K562 (cell line): ENCODE measurements around the gene UCKL1. TPM values are rescaled to one million over a fixed set of nuclear protein-coding genes. Genes with fewer than 3 reads are reported as not detected.

Experiments used
- ATAC-seq: fragments of 200-7000 bp; cut with Tn5 transposase; 3 replicates; pipeline ENCODE4 v1.9.1; 2020; ENCODE audit warnings: moderate library complexity
- BruUV-seq: library from RNA; stranded (reverse); fragments of 400-500 nt; replicated peaks from 2 replicates; lab custom pipeline; 2021; lab: Mats Ljungman, UMichigan
- CTCF ChIA-PET: fragments of 300-600 bp; formaldehyde crosslinking; extraction: SDS; loops from one replicate; lab custom pipeline; 2021; ENCODE audit warnings: low intra/inter-chr PET ratio; lab: Yijun Ruan, JAX
- POLR2A ChIA-PET: fragments of 300-600, 350-650 bp; sonication (Branson Sonifier 250); formaldehyde crosslinking; extraction: SDS; loops from one replicate; lab custom pipeline; 2021; ENCODE audit warnings: antibody characterized with exemption, inconsistent platforms; lab: Yijun Ruan, JAX
- DNase-seq, 4 experiments: peaks; one replicate each; pipeline versions ENCODE4 v3.0.0 to v3.0.0-alpha.2; 2011 to 2018; ENCODE audit warnings: low spot score in 3 of 4, mixed read lengths in 3 of 4; ENCODE audit errors: extremely low read depth in 1 of 4
- FAIRE-seq: peaks from 2 replicates; lab custom pipeline; 2011; peaks lifted over from hg19 to GRCh38; lab: Jason Lieb, UNC
- H2AFZ ChIP-seq: 2 replicates; pipeline ENCODE4 v1.6.0; 2011; ENCODE audit warnings: low read depth, low read length, control low read depth, inconsistent platforms
- H3K27ac ChIP-seq: fragments of 200-600 bp; 3 replicates; pipeline ENCODE4 v1.8.0; 2011; ENCODE audit warnings: low read depth, mild to moderate bottlenecking, control low read depth, inconsistent platforms, low read length, moderate library complexity, mixed read lengths; ENCODE audit errors: extremely low read depth
- H3K27me3 ChIP-seq, 2 experiments: fragments of 300-600 bp in 1 of 2; 2 replicates in 1 of 2; 3 replicates in 1 of 2; pipeline versions ENCODE4 v1.6.0 to v1.8.0; 2011; ENCODE audit warnings: inconsistent platforms in 2 of 2, low read length in 2 of 2, mild to moderate bottlenecking in 1 of 2, mixed read lengths in 1 of 2, moderate library complexity in 1 of 2; ENCODE audit not compliant: control insufficient read depth in 2 of 2, insufficient read depth in 2 of 2
- H3K36me3 ChIP-seq: fragments of 300-600 bp; 3 replicates; pipeline ENCODE4 v1.8.0; 2011; ENCODE audit warnings: mild to moderate bottlenecking, low read length, inconsistent platforms; ENCODE audit not compliant: control insufficient read depth, insufficient read depth
- H3K4me1 ChIP-seq, 2 experiments: fragments of 200-600 bp in 1 of 2; replicated peaks in 1 of 2; 2 replicates in 1 of 2; 3 replicates in 1 of 2; pipeline versions ENCODE4 v1.5.1 to v1.8.0; 2011; ENCODE audit warnings: inconsistent platforms in 2 of 2, low read length in 2 of 2, mild to moderate bottlenecking in 1 of 2, mixed read lengths in 1 of 2, moderate library complexity in 1 of 2; ENCODE audit not compliant: control insufficient read depth in 2 of 2, insufficient read depth in 2 of 2
- H3K4me2 ChIP-seq: 2 replicates; pipeline ENCODE4 v1.6.1; 2011; ENCODE audit warnings: low read length, control low read depth, inconsistent platforms, mixed read lengths; ENCODE audit not compliant: insufficient read depth
- H3K4me3 ChIP-seq: fragments of 200-600 bp; sonication (generic), shearing (Covaris generic); 2 replicates; pipeline ENCODE4 v1.5.1; 2016; ENCODE audit warnings: control low read depth, inconsistent platforms
- H3K79me2 ChIP-seq: fragments of 200-600 bp; 3 replicates; pipeline ENCODE4 v1.8.0; 2011; ENCODE audit warnings: low read length, inconsistent platforms; ENCODE audit not compliant: control insufficient read depth, insufficient read depth
- H3K9ac ChIP-seq, 2 experiments: 2 replicates each; pipeline versions ENCODE4 v1.6.0 to v1.6.1; 2011; ENCODE audit warnings: low read depth in 2 of 2, low read length in 2 of 2, control low read depth in 1 of 2, inconsistent platforms in 1 of 2, mild to moderate bottlenecking in 1 of 2, mixed read lengths in 1 of 2; ENCODE audit not compliant: insufficient read depth in 1 of 2
- H3K9me1 ChIP-seq: one replicate; pipeline ENCODE4 v1.6.0; 2011; ENCODE audit warnings: inconsistent platforms, mild to moderate bottlenecking, low read length, moderate library complexity; ENCODE audit not compliant: control insufficient read depth, insufficient read depth
- H3K9me3 ChIP-seq: replicated peaks from 2 replicates; pipeline ENCODE4 v1.5.1; 2011; ENCODE audit warnings: low read depth, low read length, inconsistent platforms; ENCODE audit not compliant: control insufficient read depth, insufficient read depth
- H4K20me1 ChIP-seq: replicated peaks from 2 replicates; pipeline ENCODE4 v1.6.1; 2011; ENCODE audit warnings: low read length, inconsistent platforms, mixed read lengths; ENCODE audit not compliant: control insufficient read depth, insufficient read depth
- CEBPB ChIP-seq: fragments of 450-650 bp; IDR thresholded peaks from 2 replicates; pipeline ENCODE4 v1.6.1; 2016; ENCODE audit warnings: missing genetic modification characterization, missing compliant biosample characterization
- CREB3L1 ChIP-seq: fragments of 450-650 bp; IDR thresholded peaks from 2 replicates; pipeline ENCODE4 v1.6.1; 2014; ENCODE audit warnings: low read depth, mild to moderate bottlenecking, moderate library complexity, borderline replicate concordance
- GTF2B ChIP-seq: IDR thresholded peaks from 2 replicates; pipeline ENCODE4 v1.6.1; 2011; ENCODE audit not compliant: insufficient read length; ENCODE audit errors: extremely low read depth
- HNRNPL ChIP-seq: fragments of 200-400 bp; formaldehyde crosslinking; IDR thresholded peaks from 2 replicates; pipeline ENCODE4 v1.6.1; 2017; ENCODE audit warnings: low read depth, mild to moderate bottlenecking, low read length
- NBN ChIP-seq: fragments of 450-650 bp; IDR thresholded peaks from 2 replicates; pipeline ENCODE4 v1.6.1; 2016; ENCODE audit warnings: low read depth, mild to moderate bottlenecking
- STAT5A ChIP-seq: IDR thresholded peaks from 2 replicates; pipeline ENCODE4 v1.6.1; 2012; ENCODE audit warnings: low read length, inconsistent platforms, borderline replicate concordance
- TCFL5 ChIP-seq: fragments of 250-450 bp; sonication (Bioruptor Pico); conservative IDR thresholded peaks from 2 replicates; pipeline ENCODE4 v1.6.1; 2021; ENCODE audit warnings: mild to moderate bottlenecking, moderate library complexity, matching md5 sums
- TEAD4 ChIP-seq, 2 experiments: sonication (generic) in 1 of 2; formaldehyde crosslinking in 1 of 2; IDR thresholded peaks; 2 replicates each; pipeline versions ENCODE4 v1.6.1 to v1.8.0; 2012 to 2022; ENCODE audit warnings: borderline replicate concordance in 1 of 2, inconsistent platforms in 1 of 2, low read length in 1 of 2, mild to moderate bottlenecking in 1 of 2, missing genetic modification reagents in 1 of 2
- ZBTB26 ChIP-seq: fragments of 450-650 bp; formaldehyde crosslinking; IDR thresholded peaks from 2 replicates; pipeline ENCODE4 v1.4.0; 2022; ENCODE audit warnings: missing genetic modification characterization
- WGBS: fragments of 100-300 bp; shearing (Covaris generic); methylation state at CpG from one replicate; pipeline ENCODE4 v1.1.6; 2016; ENCODE audit warnings: low coverage, mixed read lengths; ENCODE audit not compliant: insufficient coverage; ENCODE audit errors: missing lambda C conversion rate; 5-methylcytosine and 5-hydroxymethylcytosine counted together
- in situ Hi-C: fragments of 300-500 bp; cut with MboI; formaldehyde crosslinking; loops from 4 replicates; pipeline ENCODE4 v1.15.0; 2018; ENCODE audit warnings: inconsistent platforms, mixed read lengths
- intact Hi-C: fragments of 100-400 bp; cut with micrococcal nuclease; formaldehyde crosslinking; loops from 2 replicates; pipeline ENCODE4 v1.14.2; 2022
- polyA plus RNA-seq, 8 experiments: library from polyadenylated mRNA; depleted of rRNA in 4 of 8; stranded (reverse) in 5 of 8; unstranded in 3 of 8; fragments of >200 nt; fragmentation: Nextera tagmentation in 2 of 8; fragmentation: Illumina TruSeq in 1 of 8; extraction: Ambion mirVana in 2 of 8; extraction: Trizol in 1 of 8; gene quantifications; 2 replicates each; pipeline versions ENCODE4 v1.2.1 to v1.2.3, GENCODE V29; 2011 to 2014; ENCODE audit warnings: inconsistent platforms in 1 of 8, missing spikeins in 1 of 8
- total RNA-seq, 7 experiments: library from RNA; depleted of rRNA in 6 of 7; stranded (reverse); fragments of >200 nt in 6 of 7; fragmentation: Illumina TruSeq in 2 of 7; extraction: Trizol in 2 of 7; gene quantifications; 2 replicates each; pipeline versions ENCODE4 v1.2.1 to v1.2.3, GENCODE V29; 2011 to 2021; ENCODE audit warnings: low replicate concordance in 1 of 7

The UCKL1 gene
- total and polyA plus RNA-seq, 9 of the 15 experiments (the other 6 are each of a cell fraction or from before 2014, with no cell fraction given), result 3.1 to 52.8 (median 24.2) TPM

GRCh38 chr20:63900413-63900812 is 55.8 kb downstream of the UCKL1 start:
- H3K4me1 ChIP-seq, result peaks cover 23 to 43% of the 10 kb centered on the region in 2 experiments
- peaks cover 34% of the 10 kb centered on the region; the same call in 2 of the 3 replicates for H3K36me3 ChIP-seq
- intact Hi-C loops (no loop called here), in situ Hi-C loops (no loop called here)
- no peaks in the 10 kb centered on the region for H3K9me1 ChIP-seq
- 0 out of 4 replicates have a peak overlapping the region, but pooled peaks of 1 of the 2 experiments have one; percentile 7 for H3K9ac ChIP-seq
- no TSS peak for BruUV-seq
- ChIA-PET CTCF (no interaction called here), POLR2A (no interaction called here)
- H4K20me1 ChIP-seq, result peaks cover 27% of the 10 kb centered on the region
- no peak overlapping the region for H2AFZ ChIP-seq
- no peak for FAIRE-seq
- TF ChIP-seq STAT5A (no peak), CEBPB (tag) (0 out of 2 replicates have a peak, but pooled peaks have one; percentile 9)
- no peak overlapping the region for H3K4me3 ChIP-seq
- H3K79me2 ChIP-seq, result peaks cover 87% of the 10 kb centered on the region
- H3K4me2 ChIP-seq, result no peak overlapping the region
- no peaks in the 10 kb centered on the region for H3K9me3 ChIP-seq
- no peaks in the 10 kb centered on the region for H3K27me3 ChIP-seq
- DNase-seq, result no peak
- no peak overlapping the region for H3K27ac ChIP-seq
- 88% methylated on average over 3 of the region's 3 CpGs for WGBS
- no peak for ATAC-seq

GRCh38 chr20:63898882-63899558 is 57.2 kb downstream of the UCKL1 start:
- H3K4me1 ChIP-seq, result peaks cover 28 to 52% of the 10 kb centered on the region in 2 experiments
- POLR2A ChIA-PET, result interaction anchor here (1.2 kb wide), 1 partner anchor 8 kb away, joined by 3 read pairs; no protein-coding TSS in a partner anchor
- no peak overlapping the region for H2AFZ ChIP-seq
- FAIRE-seq (peak; percentile 15), DNase-seq (peak in 2 of 4 experiments; percentile 29 to 45), ATAC-seq (no peak)
- H3K4me3 ChIP-seq, result no peak overlapping the region
- peaks cover 27% of the 10 kb centered on the region for H4K20me1 ChIP-seq
- peak overlapping the region in 1 of 2 experiments; percentile 73; a peak in 1 of 4 replicates for H3K9ac ChIP-seq
- H3K9me3 ChIP-seq, result no peaks in the 10 kb centered on the region
- CTCF ChIA-PET, result interaction anchor here (0.7 kb wide), 1 partner anchor 10 kb away, joined by 3 read pairs; no protein-coding TSS in a partner anchor
- H3K79me2 ChIP-seq, result peaks cover 78% of the 10 kb centered on the region
- 28% methylated on average over 10 of the region's 10 CpGs for WGBS
- H3K9me1 ChIP-seq, result no peaks in the 10 kb centered on the region
- BruUV-seq, result no TSS peak
- in situ Hi-C loops, result no loop called here
- no peaks in the 10 kb centered on the region for H3K27me3 ChIP-seq
- H3K27ac ChIP-seq, result no peak overlapping the region
- H3K36me3 ChIP-seq, result peaks cover 34% of the 10 kb centered on the region; the same call in 2 of the 3 replicates
- H3K4me2 ChIP-seq, result peak overlapping the region; percentile 21; the same call in 1 of the 2 replicates
- intact Hi-C loops, result no loop called here
- TF ChIP-seq TEAD4 (IDR thresholded peaks at IDR 0.05; ENCODE audit: low read length) (peak; percentile 69), TEAD4 (CRISPR knock-in tag; IDR thresholded peaks at IDR 0.05; ENCODE audit: borderline replicate concordance) (no peak), HNRNPL (no peak), TCFL5 (no peak), NBN (no peak), ZBTB26 (no peak), CREB3L1 (no peak), GTF2B (no peak)
